ENCODE data around the gene AHNAK.

AHNAK gene

GRCh38 chr11:62536301-62536957 is 10.2 kb downstream of the AHNAK start:
- DNase-seq (ENCODE audit: low read depth), result no peak
- TF ChIP-seq CTCF (IDR thresholded peaks at IDR 0.05; ENCODE audit: low read length, missing control alignments), result no peak
- no peak overlapping the region for H3K4me3 ChIP-seq (replicated peaks; ENCODE audit: low read depth, low read length)

- DNase-seq (ENCODE audit: low read depth), result no peak
- no peak overlapping the region for H3K4me3 ChIP-seq (replicated peaks; ENCODE audit: low read depth, low read length)
- no peak for TF ChIP-seq CTCF (IDR thresholded peaks at IDR 0.05; ENCODE audit: low read length, missing control alignments)
Measured at GRCh38 chr11:62535802-62536201, 10.8 kb downstream of the AHNAK start.

- TF ChIP-seq CTCF (IDR thresholded peaks at IDR 0.05; ENCODE audit: low read length, missing control alignments), result no peak
Measured at GRCh38 chr11:62534779-62535545, 11.6 kb downstream of the AHNAK start.

GRCh38 chr11:62532096-62532495 is 14.5 kb downstream of the AHNAK start:
- no peak for TF ChIP-seq CTCF (IDR thresholded peaks at IDR 0.05; ENCODE audit: low read length, missing control alignments)
- DNase-seq (ENCODE audit: low read depth), result no peak
- H3K4me3 ChIP-seq (replicated peaks; ENCODE audit: low read depth, low read length), result no peak overlapping the region

More at GRCh38 chr11:62534779-62535545, 11.6 kb downstream of the AHNAK start:
- H3K4me3 ChIP-seq (replicated peaks; ENCODE audit: low read depth, low read length), result no peak overlapping the region
- no peak for DNase-seq (ENCODE audit: low read depth)

GRCh38 chr11:62516736-62517371 is 29.8 kb downstream of the AHNAK start:
- TF ChIP-seq CTCF (IDR thresholded peaks at IDR 0.05; ENCODE audit: low read length, missing control alignments), result no peak
- DNase-seq (ENCODE audit: low read depth), result no peak
- no peak overlapping the region for H3K4me3 ChIP-seq (replicated peaks; ENCODE audit: low read depth, low read length)

GRCh38 chr11:62514151-62514550 is 32.5 kb downstream of the AHNAK start:
- no peak for TF ChIP-seq CTCF (IDR thresholded peaks at IDR 0.05; ENCODE audit: low read length, missing control alignments)
- DNase-seq (ENCODE audit: low read depth), result no peak
- H3K4me3 ChIP-seq (replicated peaks; ENCODE audit: low read depth, low read length), result no peak overlapping the region
